LNCaP clone FGC (cell line): ENCODE data around the gene COL9A1.

Experiments used
- DNase-seq: peaks from one replicate; pipeline ENCODE4 v3.0.0-alpha.2; 2011; ENCODE audit warnings: low read depth
- H3K4me3 ChIP-seq: 2 replicates; pipeline ENCODE4 v1.5.1; 2011; ENCODE audit warnings: mild to moderate bottlenecking, low read depth, low read length, control low read depth
- CTCF ChIP-seq: IDR thresholded peaks from 2 replicates; pipeline ENCODE4 v1.5.1; 2012; ENCODE audit warnings: mild to moderate bottlenecking; ENCODE audit not compliant: control insufficient read depth, insufficient read depth; ENCODE audit errors: extremely low read depth

COL9A1 gene

GRCh38 chr6:70292193-70292592 lies 10.7 kb downstream of the COL9A1 start:
- no peak for TF ChIP-seq CTCF
- no peak for DNase-seq
- no peak overlapping the region for H3K4me3 ChIP-seq

DNA sequence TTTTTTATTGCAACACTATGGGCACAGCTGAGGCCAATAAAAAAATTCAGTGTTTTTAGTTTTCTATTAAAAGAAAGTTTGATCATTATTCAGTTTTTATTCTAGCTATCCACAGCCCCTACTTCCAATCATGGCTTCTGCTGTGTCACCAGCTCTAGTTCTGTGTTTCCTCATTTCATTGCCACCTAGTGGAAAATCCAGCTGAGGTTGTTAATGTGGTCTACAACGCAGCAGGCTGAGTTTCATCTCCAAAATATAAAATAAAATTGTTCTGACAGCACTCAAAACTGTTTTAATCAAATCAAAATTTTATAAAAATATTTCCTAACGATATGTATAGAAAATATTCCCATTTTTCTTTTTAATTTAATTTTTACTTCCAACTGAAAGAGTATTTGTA lies 13.6 kb downstream of the COL9A1 start:
- DNase-seq = no peak
- peak; percentile 55 for TF ChIP-seq CTCF

GRCh38 chr6:70286905-70287304 lies 16.0 kb downstream of the COL9A1 start:
- TF ChIP-seq CTCF = no peak
- DNase-seq = no peak
- H3K4me3 ChIP-seq = no peak overlapping the region

More for the DNA sequence above, 13.6 kb downstream of the COL9A1 start:
- H3K4me3 ChIP-seq = no peak overlapping the region

DNA sequence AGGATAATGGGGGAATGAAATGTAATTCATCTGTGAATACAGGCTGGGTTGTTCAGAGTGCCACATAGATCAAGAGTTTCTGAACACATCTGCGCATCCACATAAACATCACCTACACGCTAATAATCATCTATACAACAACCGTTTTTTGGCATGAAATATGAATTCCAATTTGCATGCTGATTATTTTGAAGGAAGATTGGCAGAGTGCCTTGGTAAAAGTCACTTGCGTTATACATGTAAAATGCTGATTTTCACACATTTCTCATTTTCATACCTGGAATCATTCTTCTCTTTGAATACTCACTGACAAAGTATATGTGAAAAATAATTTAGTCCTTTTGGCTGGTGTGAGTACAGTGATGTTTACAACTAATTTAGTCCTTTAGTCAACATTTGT lies 17.7 kb downstream of the COL9A1 start:
- no peak overlapping the region for H3K4me3 ChIP-seq
- no peak for TF ChIP-seq CTCF
- DNase-seq = no peak

GRCh38 chr6:70282919-70283461 lies 19.9 kb downstream of the COL9A1 start:
- DNase-seq = no peak
- H3K4me3 ChIP-seq = no peak overlapping the region
- no peak for TF ChIP-seq CTCF

DNA sequence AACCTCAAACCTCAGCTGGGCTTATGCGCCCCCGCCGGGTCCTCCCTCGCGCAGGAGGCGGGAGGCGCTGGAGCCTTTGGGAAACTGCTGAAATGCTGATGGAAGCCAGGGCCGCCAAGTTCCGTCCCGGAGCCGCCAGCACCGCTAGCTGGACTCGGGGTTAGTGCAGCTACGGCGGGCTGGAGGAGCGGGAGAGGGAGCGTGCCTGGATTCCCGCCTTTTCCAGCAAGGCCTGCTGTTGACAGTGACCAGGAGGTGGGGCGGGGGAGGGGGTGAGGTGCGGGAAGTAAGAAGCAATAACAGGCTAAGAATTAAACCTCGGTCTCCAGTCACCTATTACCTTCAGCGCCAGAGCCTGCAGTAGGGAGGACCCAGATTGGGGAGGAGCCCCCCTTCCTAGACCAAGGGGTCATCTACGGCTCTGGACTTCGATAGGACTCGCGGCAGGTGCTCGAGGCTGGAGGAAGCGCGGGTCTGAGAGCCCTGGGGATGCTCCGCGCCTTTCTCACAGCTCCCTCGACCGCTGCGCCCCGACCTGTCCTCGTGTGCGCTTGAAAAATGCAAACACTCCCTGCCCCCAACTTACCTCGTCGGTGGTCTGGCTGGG lies 20.5 kb downstream of the COL9A1 start:
- H3K4me3 ChIP-seq = no peak overlapping the region
- DNase-seq = no peak
- no peak for TF ChIP-seq CTCF

GRCh38 chr6:70281923-70282311 lies 21.0 kb downstream of the COL9A1 start:
- DNase-seq = no peak
- H3K4me3 ChIP-seq = no peak overlapping the region
- no peak for TF ChIP-seq CTCF
